OCI-LY7 (cell line): ENCODE results near the gene UTS2R. TPM values are rescaled to one million over a fixed set of nuclear protein-coding genes. Genes with fewer than 3 reads are reported as not detected.

Source experiments
- BruUV-seq: library from RNA; stranded (reverse); fragments of 400-500 nt; replicated peaks from 2 replicates; lab custom pipeline; 2021; lab: Mats Ljungman, UMichigan
- CTCF ChIA-PET: fragments of 300-600 bp; sonication (Branson Sonifier 250); formaldehyde crosslinking; loops from one replicate; lab custom pipeline; 2022; ENCODE audit warnings: antibody characterized with exemption; ENCODE audit not compliant: unreplicated experiment; lab: Charles Lee
- POLR2A ChIA-PET: fragments of 300-600 bp; sonication (Branson Sonifier 250); formaldehyde crosslinking; loops from one replicate; lab custom pipeline; 2022; ENCODE audit warnings: antibody characterized with exemption; lab: Charles Lee
- DNase-seq: peaks from one replicate; pipeline ENCODE4 v3.0.0-alpha.2; 2015; ENCODE audit warnings: low spot score
- H2AFZ ChIP-seq: fragments of 200-600 bp; sonication (generic), shearing (Covaris generic); 2 replicates; pipeline ENCODE4 v1.6.1; 2014; ENCODE audit warnings: mild to moderate bottlenecking, antibody characterized with exemption, low read length, moderate library complexity
- H3K27ac ChIP-seq: fragments of 200-600 bp; sonication (generic); 2 replicates; pipeline ENCODE4 v1.5.1; 2014; ENCODE audit warnings: mixed run types, low read depth, mild to moderate bottlenecking, moderate library complexity, low read length, inconsistent platforms; ENCODE audit not compliant: poor library complexity, severe bottlenecking
- H3K36me3 ChIP-seq: fragments of 200-600 bp; sonication (generic); 2 replicates; pipeline ENCODE4 v1.6.1; 2014; ENCODE audit warnings: mild to moderate bottlenecking, antibody characterized with exemption, low read length, moderate library complexity, mixed read lengths; ENCODE audit not compliant: insufficient read depth
- H3K4me1 ChIP-seq: fragments of 200-600 bp; sonication (generic); 2 replicates; pipeline ENCODE4 v1.5.1; 2014; ENCODE audit warnings: mild to moderate bottlenecking, low read length; ENCODE audit not compliant: insufficient read depth, poor library complexity, severe bottlenecking
- H3K4me2 ChIP-seq: fragments of 200-600 bp; sonication (generic); 2 replicates; pipeline ENCODE4 v1.6.1; 2014; ENCODE audit warnings: mild to moderate bottlenecking, low read length
- H3K4me3 ChIP-seq: fragments of 200-600 bp; sonication (generic); 2 replicates; pipeline ENCODE4 v1.5.1; 2014; ENCODE audit warnings: mild to moderate bottlenecking, low read depth, low read length; ENCODE audit not compliant: poor library complexity, severe bottlenecking
- H3K79me2 ChIP-seq: fragments of 200-600 bp; sonication (generic); 2 replicates; pipeline ENCODE4 v1.6.1; 2016; ENCODE audit warnings: low read depth, mild to moderate bottlenecking, low read length, moderate library complexity, mixed read lengths; ENCODE audit not compliant: insufficient read depth
- H3K9me2 ChIP-seq: fragments of 200-600 bp; sonication (generic); 2 replicates; pipeline ENCODE4 v1.6.1; 2016; ENCODE audit warnings: mild to moderate bottlenecking, low read length, mixed read lengths; ENCODE audit not compliant: insufficient read depth
- H3K9me3 ChIP-seq: fragments of 200-600 bp; sonication (generic); 2 replicates; pipeline ENCODE4 v1.6.1; 2014; ENCODE audit warnings: mild to moderate bottlenecking, mixed run types, low read length, mixed read lengths
- H4K20me1 ChIP-seq: fragments of 200-600 bp; sonication (generic); 2 replicates; pipeline ENCODE4 v1.6.1; 2014; ENCODE audit warnings: mild to moderate bottlenecking, antibody characterized with exemption, low read length, moderate library complexity, mixed read lengths; ENCODE audit not compliant: insufficient read depth
- CTCF ChIP-seq: fragments of 200-600 bp; sonication (generic); conservative IDR thresholded peaks from 2 replicates; pipeline ENCODE4 v1.5.1; 2014; ENCODE audit warnings: mild to moderate bottlenecking, antibody characterized with exemption, low read length, moderate library complexity, mixed read lengths
- EZH2phosphoT487 ChIP-seq: fragments of 200-600 bp; sonication (generic); IDR thresholded peaks from 2 replicates; pipeline ENCODE4 v1.6.1; 2018; ENCODE audit warnings: low read depth, borderline replicate concordance, mild to moderate bottlenecking, mixed run types, antibody characterized with exemption, low read length, moderate library complexity, mixed read lengths
- intact Hi-C: fragments of 100-400 bp; cut with micrococcal nuclease; formaldehyde crosslinking; loops from one replicate; pipeline ENCODE4 v1.10.0; 2022; ENCODE audit not compliant: unreplicated experiment
- total RNA-seq, 2 experiments: library from RNA; depleted of rRNA in 1 of 2; stranded (reverse); fragments of >200 nt in 1 of 2; shearing (Covaris generic) in 1 of 2; gene quantifications; 2 replicates each; pipeline ENCODE4 v1.2.3, GENCODE V29; 2014 to 2022

Gene UTS2R
- total RNA-seq, 2 experiments from 2014 or later = 17.4 to 36.3 TPM

GRCh38 chr17:82348866-82349265, 22.7 kb upstream of the UTS2R start:
- Histone ChIP-seq H3K4me1 (peaks cover 69% of the 10 kb centered on the region), H3K79me2 (no peaks in the 10 kb centered on the region), H3K4me2 (no peak overlapping the region), H3K36me3 (no peaks in the 10 kb centered on the region), H3K9me2 (no peaks in the 10 kb centered on the region), H4K20me1 (no peaks in the 10 kb centered on the region), H3K27ac (no peak overlapping the region), H3K4me3 (no peak overlapping the region), H2AFZ (no peak overlapping the region), H3K9me3 (no peaks in the 10 kb centered on the region)
- no peak for DNase-seq
- no peak for TF ChIP-seq EZH2phosphoT487
- TF ChIP-seq CTCF = no peak
- POLR2A ChIA-PET = no interaction called here
- CTCF ChIA-PET = no interaction called here
- no TSS peak for BruUV-seq
- intact Hi-C loops = no loop called here

GRCh38 chr17:82349287-82349701, 22.3 kb upstream of the UTS2R start:
- Histone ChIP-seq H3K9me3 (no peaks in the 10 kb centered on the region), H3K4me2 (peak overlapping the region; percentile 78; the same call in 1 of the 2 replicates), H3K9me2 (no peaks in the 10 kb centered on the region), H2AFZ (peak overlapping the region; percentile 65; the same call in 1 of the 2 replicates), H4K20me1 (no peaks in the 10 kb centered on the region), H3K79me2 (no peaks in the 10 kb centered on the region), H3K4me3 (no peak overlapping the region), H3K36me3 (no peaks in the 10 kb centered on the region), H3K4me1 (peaks cover 69% of the 10 kb centered on the region), H3K27ac (peak overlapping the region; percentile 97)
- no TSS peak for BruUV-seq
- ChIA-PET CTCF (interaction anchor here (1.0 to 1.2 kb wide), 2 partner anchors 51 to 75 kb away, joined by 3 read pairs; no protein-coding TSS in a partner anchor), POLR2A (interaction anchor here (0.6 to 3.7 kb wide), 4 partner anchors 9 to 205 kb away, joined by 3 to 20 read pairs (median 6); partner anchors contain the start of genes HEXD and OGFOD3)
- intact Hi-C loops = no loop called here
- DNase-seq = no peak
- TF ChIP-seq CTCF (no peak), EZH2phosphoT487 (no peak)
